ENCODE measurements around the gene SP3. TPM values are rescaled to one million over a fixed set of nuclear protein-coding genes. Genes with fewer than 3 reads are reported as not detected.

Gene SP3
- total and polyA plus RNA-seq, 2 of the 8 experiments (the other 6 are each of a cell fraction or from before 2014, with no cell fraction given), result 31.0 to 92.1 TPM

DNA sequence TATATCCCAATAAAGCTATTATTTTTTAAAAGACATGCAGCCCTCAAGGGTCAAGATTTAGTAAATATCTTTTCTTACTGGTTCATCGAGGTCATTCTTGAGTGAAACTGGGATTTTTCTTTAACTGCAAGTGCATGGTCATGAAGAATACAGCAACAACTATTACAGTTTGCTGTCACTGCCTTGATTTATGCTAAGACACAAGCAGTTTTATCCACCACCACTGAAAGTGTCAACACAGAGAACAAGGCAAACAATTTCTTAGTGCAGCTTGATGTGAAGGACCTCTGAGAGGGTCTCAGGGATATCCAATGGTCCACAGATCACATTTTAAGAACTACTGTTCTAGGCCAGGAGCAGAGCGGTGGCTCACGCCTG is 12.1 kb downstream of the SP3 start:
- no peak overlapping the region for H3K4me3 ChIP-seq (ENCODE audit: extremely low read depth in 1 of 4, insufficient read depth in 2 of 4, low read depth in 3 of 4, low read length in 4 of 4)
- no peak overlapping the region for H3K4ac ChIP-seq (replicated peaks; ENCODE audit: insufficient read length, low read depth, low read length)
- H2BK15ac ChIP-seq (ENCODE audit: low read length), result no peak overlapping the region
- H4K20me1 ChIP-seq (replicated peaks in 1 of 2; ENCODE audit: control insufficient read depth in 1 of 2, insufficient read depth in 2 of 2, low read length in 2 of 2), result peaks cover 4 to 13% of the 10 kb centered on the region in 2 experiments
- ChIA-PET POLR2A (ENCODE audit: partially characterized antibody) (no interaction called here), CTCF (ENCODE audit: partially characterized antibody) (interaction anchor here (0.7 kb wide), 1 partner anchor 49 kb away, joined by 3 read pairs; no protein-coding TSS in a partner anchor)
- no peak overlapping the region for H4K8ac ChIP-seq (ENCODE audit: extremely low read depth, insufficient read depth, low read length)
- H2BK5ac ChIP-seq (ENCODE audit: low read depth, low read length), result no peak overlapping the region
- H3K79me2 ChIP-seq (ENCODE audit: control insufficient read depth in 1 of 2, insufficient read depth in 2 of 2, low read length in 2 of 2), result peaks cover 30 to 100% of the 10 kb centered on the region in 2 experiments
- no peaks in the 10 kb centered on the region for H3K4me1 ChIP-seq (replicated peaks in 1 of 4; ENCODE audit: control insufficient read depth in 3 of 4, insufficient read depth in 4 of 4, low read length in 3 of 4)
- no peak overlapping the region for H2AFZ ChIP-seq (ENCODE audit: low read length)
- no peak overlapping the region for H4K5ac ChIP-seq (ENCODE audit: insufficient read length, low read depth, low read length)
- no peak overlapping the region for H3K56ac ChIP-seq (replicated peaks; ENCODE audit: insufficient read length, low read depth, low read length)
- no peak overlapping the region for H2BK20ac ChIP-seq (ENCODE audit: low read length)
- FAIRE-seq, result no peak
- DNase-seq (ENCODE audit: low read depth in 1 of 2, low spot score in 2 of 2), result no peak
- no peak overlapping the region for H3K18ac ChIP-seq (ENCODE audit: extremely low read depth, low read length)
- H3K4me2 ChIP-seq (ENCODE audit: insufficient read depth in 1 of 2, low read depth in 2 of 2, low read length in 2 of 2), result no peak overlapping the region
- H3K27ac ChIP-seq (ENCODE audit: low read depth, low read length), result no peak overlapping the region
- H3K27me3 ChIP-seq (replicated peaks in 1 of 4; ENCODE audit: control insufficient read depth in 3 of 4, extremely low read depth in 1 of 4, insufficient read depth in 3 of 4, low read length in 3 of 4), result no peaks in the 10 kb centered on the region
- no peak for TF ChIP-seq KDM5A (IDR thresholded peaks at IDR 0.05; ENCODE audit: low read length)
- TF ChIP-seq SP1 (IDR thresholded peaks at IDR 0.05; ENCODE audit: low read depth, low read length), result no peak
- no peak for TF ChIP-seq RBBP5 (IDR thresholded peaks at IDR 0.05; ENCODE audit: borderline replicate concordance, low read depth, low read length)
- no peak for TF ChIP-seq PHF8 (conservative IDR thresholded peaks at IDR 0.05; ENCODE audit: low read depth, low read length)
- no peak for TF ChIP-seq HDAC6 (IDR thresholded peaks at IDR 0.05; ENCODE audit: low read depth, low read length)
- no peak for TF ChIP-seq CBX5 (IDR thresholded peaks at IDR 0.05; ENCODE audit: low read depth, low read length)
- TF ChIP-seq CBX8 (IDR thresholded peaks at IDR 0.05; ENCODE audit: borderline replicate concordance, low read depth, low read length), result no peak
- no peak for TF ChIP-seq KDM4A (IDR thresholded peaks at IDR 0.05; ENCODE audit: low read depth, low read length, severe bottlenecking)
- TF ChIP-seq RAD21 (IDR thresholded peaks at IDR 0.05 in 1 of 2, conservative IDR thresholded peaks at IDR 0.05 in 1 of 2; ENCODE audit: low read depth in 2 of 2, low read length in 2 of 2), result no peak
- TF ChIP-seq SRF (IDR thresholded peaks at IDR 0.05; ENCODE audit: low read depth, low read length), result no peak
- TF ChIP-seq TBP (IDR thresholded peaks at IDR 0.05; ENCODE audit: low read depth, low read length), result no peak
- TF ChIP-seq EZH2 (IDR thresholded peaks at IDR 0.05; ENCODE audit: low read depth, low read length, severe bottlenecking), result no peak
- H2BK12ac ChIP-seq (ENCODE audit: low read depth, low read length), result no peak overlapping the region
- no peak overlapping the region for H3K23ac ChIP-seq (ENCODE audit: insufficient read length)
- H3K23me2 ChIP-seq (ENCODE audit: low read depth, low read length), result no peaks in the 10 kb centered on the region
- peaks cover 6 to 45% (median 29%) of the 10 kb centered on the region in 4 experiments for H3K36me3 ChIP-seq (ENCODE audit: control insufficient read depth in 2 of 4, insufficient read depth in 4 of 4, low read length in 3 of 4)
- no peak overlapping the region for H4K91ac ChIP-seq (replicated peaks; ENCODE audit: insufficient read length, low read length)
- no peak overlapping the region for H2BK120ac ChIP-seq (replicated peaks; ENCODE audit: low read depth, low read length)
- no peaks in the 10 kb centered on the region; the same call in 1 of the 2 replicates for H3K79me1 ChIP-seq (ENCODE audit: low read depth, low read length)
- 94% methylated on average over 3 of the region's 3 CpGs; no CpG with 5 or more reads in 1 of the 2 experiments for whole genome bisulfite sequencing, 2 experiments (ENCODE audit: extremely low coverage in 1 of 2, insufficient coverage in 1 of 2, insufficient read length in 1 of 2, insufficient replicate concordance in 2 of 2, low coverage in 1 of 2, low lambda C conversion rate in 2 of 2, missing lambda C conversion rate in 1 of 2)
- no peak overlapping the region for H2AK5ac ChIP-seq (ENCODE audit: low read depth, low read length)
- peaks cover 0 to 2% of the 10 kb centered on the region in 2 experiments; a peak in 1 of 4 replicates for H3K9me3 ChIP-seq (ENCODE audit: insufficient read depth in 2 of 2, low read depth in 1 of 2, low read length in 1 of 2)
- H3K14ac ChIP-seq (ENCODE audit: insufficient read length), result no peak overlapping the region
- no peak overlapping the region for H3K9ac ChIP-seq (replicated peaks in 1 of 4; ENCODE audit: extremely low read depth in 1 of 4, low read depth in 3 of 4, low read length in 3 of 4)

Data from H1 (cell line).